DOHH2 (cell line): Measurements from ENCODE around the gene ATP1A3.
"Not testable (repeated sequence)": the region's sequence is repeated elsewhere in the genome, so short reads cannot be mapped to it uniquely, and the experiment has no call there.

ENCODE experiments used
- H3F3A ChIP-seq: fragments of 200-600 bp; sonication (generic), shearing (Covaris generic); 2 replicates; pipeline ENCODE4 v1.6.0; 2016; ENCODE audit warnings: antibody characterized with exemption, mild to moderate bottlenecking; ENCODE audit not compliant: control insufficient read depth, insufficient read depth
- H3K27ac ChIP-seq: fragments of 200-600 bp; sonication (generic); 2 replicates; pipeline ENCODE4 v1.5.1; 2014; ENCODE audit warnings: low read depth, mild to moderate bottlenecking, low read length, moderate library complexity
- H3K27me3 ChIP-seq: fragments of 200-600 bp; sonication (generic); 2 replicates; pipeline ENCODE4 v1.6.1; 2014; ENCODE audit warnings: mild to moderate bottlenecking, low read length, mixed read lengths; ENCODE audit not compliant: control insufficient read depth
- H3K36me3 ChIP-seq: fragments of 200-600 bp; sonication (generic); 2 replicates; pipeline ENCODE4 v1.6.1; 2014; ENCODE audit warnings: mild to moderate bottlenecking, low read length, moderate library complexity, mixed read lengths; ENCODE audit not compliant: control insufficient read depth
- H3K4me1 ChIP-seq: fragments of 200-600 bp; sonication (generic); 2 replicates; pipeline ENCODE4 v1.6.1; 2014; ENCODE audit warnings: mild to moderate bottlenecking, low read length, mixed read lengths; ENCODE audit not compliant: control insufficient read depth
- H3K4me2 ChIP-seq: fragments of 200-600 bp; sonication (generic); 2 replicates; pipeline ENCODE4 v1.6.0; 2014; ENCODE audit warnings: mild to moderate bottlenecking, low read length, moderate library complexity
- H3K4me3 ChIP-seq: fragments of 200-600 bp; sonication (generic); 2 replicates; pipeline ENCODE4 v1.5.1; 2014; ENCODE audit warnings: mild to moderate bottlenecking, low read length, mixed read lengths
- H3K79me2 ChIP-seq: fragments of 200-600 bp; sonication (generic); 2 replicates; pipeline ENCODE4 v1.6.1; 2014; ENCODE audit warnings: mild to moderate bottlenecking, low read length, mixed read lengths; ENCODE audit not compliant: control insufficient read depth
- H3K9me2 ChIP-seq: fragments of 200-600 bp; sonication (generic); replicated peaks from 2 replicates; pipeline ENCODE4 v1.6.1; 2014; ENCODE audit warnings: mild to moderate bottlenecking, low read length, mixed read lengths; ENCODE audit not compliant: control insufficient read depth
- H3K9me3 ChIP-seq: fragments of 200-600 bp; sonication (generic); 2 replicates; pipeline ENCODE4 v1.6.1; 2014; ENCODE audit warnings: antibody characterized with exemption, low read length, mixed read lengths; ENCODE audit not compliant: control insufficient read depth, insufficient read depth
- H4K20me1 ChIP-seq: fragments of 200-600 bp; sonication (generic); 2 replicates; pipeline ENCODE4 v1.6.0; 2014; ENCODE audit warnings: low read depth, mild to moderate bottlenecking, antibody characterized with exemption, low read length, moderate library complexity; ENCODE audit not compliant: control insufficient read depth, insufficient read depth
- EZH2phosphoT487 ChIP-seq: fragments of 200-600 bp; sonication (generic); IDR thresholded peaks from 2 replicates; pipeline ENCODE4 v1.6.1; 2017; ENCODE audit warnings: borderline replicate concordance, mild to moderate bottlenecking, antibody characterized with exemption, low read length, moderate library complexity, mixed read lengths
- TF ChIP-seq, protein P1 (sequence below): fragments of 200-600 bp; sonication (generic); IDR thresholded peaks from one replicate; pipeline ENCODE4 v1.5.1; 2014; ENCODE audit warnings: antibody characterized with exemption, mild to moderate bottlenecking, low read depth, low read length; ENCODE audit not compliant: poor library complexity, severe bottlenecking

The ATP1A3 gene

DNA sequence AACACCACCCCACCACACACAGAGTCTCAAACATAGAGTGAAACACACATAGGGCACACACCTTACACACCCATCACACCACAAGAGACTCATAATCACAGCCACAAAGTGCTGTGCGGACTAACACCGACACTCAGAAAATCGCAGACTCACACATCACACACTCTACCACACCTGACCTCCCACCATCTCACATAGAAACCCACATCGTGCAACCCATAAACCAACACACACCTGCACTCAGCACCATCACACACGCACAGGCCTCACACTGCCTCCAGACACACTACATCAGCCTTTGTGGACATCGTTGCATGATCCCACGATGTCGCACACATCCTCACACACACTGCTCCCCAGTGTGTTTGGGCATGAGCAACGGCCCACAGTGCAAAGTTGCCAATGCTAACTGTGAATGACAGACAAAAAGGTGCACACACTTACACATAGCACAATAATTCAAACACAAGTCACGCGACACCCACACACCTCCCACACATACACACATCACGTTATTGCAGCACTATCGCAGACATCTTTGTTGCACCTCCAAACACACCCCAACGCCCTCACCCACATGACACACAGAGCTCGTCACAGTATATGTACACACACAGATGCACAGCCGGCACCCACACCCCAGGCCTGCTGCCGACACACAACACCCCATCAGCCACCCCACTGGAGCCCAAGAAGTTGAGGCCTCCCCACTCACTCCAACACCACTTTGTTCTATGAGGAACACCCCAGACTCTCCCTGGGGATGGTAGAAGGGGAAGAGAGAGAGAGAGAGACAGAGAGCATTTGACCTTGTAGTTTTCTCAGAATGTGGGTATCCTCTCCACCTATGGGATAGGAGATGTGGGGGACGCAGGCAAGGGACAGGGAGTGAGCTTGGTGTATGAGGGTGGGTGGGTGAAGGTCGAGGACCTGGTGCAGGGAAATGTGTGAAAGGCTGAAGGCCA is 1.2 kb upstream of the ATP1A3 start:
- Histone ChIP-seq H3K27ac (no peak overlapping the region), H3K9me2 (no peaks in the 10 kb centered on the region), H3F3A (no peaks in the 10 kb centered on the region; the same call in 1 of the 2 replicates), H3K36me3 (no peaks in the 10 kb centered on the region), H4K20me1 (peaks cover 10% of the 10 kb centered on the region; the same call in 1 of the 2 replicates), H3K79me2 (peaks cover 16% of the 10 kb centered on the region), H3K4me2 (no peak overlapping the region), H3K4me3 (no peak overlapping the region), H3K27me3 (peaks cover 27% of the 10 kb centered on the region), H3K4me1 (peaks cover 60% of the 10 kb centered on the region), H3K9me3 (no peaks in the 10 kb centered on the region)
- TF ChIP-seq EZH2phosphoT487 = no peak
- TF ChIP-seq, protein P1, sequence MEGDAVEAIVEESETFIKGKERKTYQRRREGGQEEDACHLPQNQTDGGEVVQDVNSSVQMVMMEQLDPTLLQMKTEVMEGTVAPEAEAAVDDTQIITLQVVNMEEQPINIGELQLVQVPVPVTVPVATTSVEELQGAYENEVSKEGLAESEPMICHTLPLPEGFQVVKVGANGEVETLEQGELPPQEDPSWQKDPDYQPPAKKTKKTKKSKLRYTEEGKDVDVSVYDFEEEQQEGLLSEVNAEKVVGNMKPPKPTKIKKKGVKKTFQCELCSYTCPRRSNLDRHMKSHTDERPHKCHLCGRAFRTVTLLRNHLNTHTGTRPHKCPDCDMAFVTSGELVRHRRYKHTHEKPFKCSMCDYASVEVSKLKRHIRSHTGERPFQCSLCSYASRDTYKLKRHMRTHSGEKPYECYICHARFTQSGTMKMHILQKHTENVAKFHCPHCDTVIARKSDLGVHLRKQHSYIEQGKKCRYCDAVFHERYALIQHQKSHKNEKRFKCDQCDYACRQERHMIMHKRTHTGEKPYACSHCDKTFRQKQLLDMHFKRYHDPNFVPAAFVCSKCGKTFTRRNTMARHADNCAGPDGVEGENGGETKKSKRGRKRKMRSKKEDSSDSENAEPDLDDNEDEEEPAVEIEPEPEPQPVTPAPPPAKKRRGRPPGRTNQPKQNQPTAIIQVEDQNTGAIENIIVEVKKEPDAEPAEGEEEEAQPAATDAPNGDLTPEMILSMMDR = no peak

DNA sequence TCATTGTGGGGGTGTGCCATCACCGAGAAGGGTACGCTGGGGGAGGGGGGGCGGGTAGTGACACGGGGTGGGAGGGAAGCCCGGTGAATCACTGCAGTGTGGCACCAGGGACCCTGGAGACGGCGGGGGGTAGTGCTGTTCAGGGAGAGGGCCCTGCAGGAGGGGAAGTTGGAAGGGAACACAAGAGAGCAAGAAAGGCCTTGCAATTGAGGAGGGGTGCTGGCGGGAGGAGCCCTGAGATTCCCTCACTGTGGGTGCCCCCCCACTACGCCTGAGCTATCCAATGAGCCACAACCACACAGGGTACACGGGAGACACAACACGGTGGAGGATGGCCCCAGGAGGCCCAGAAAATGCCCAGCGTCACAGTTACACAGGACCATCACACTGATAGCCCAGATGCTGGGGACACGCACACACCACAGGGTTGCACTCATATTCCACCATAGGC is 516 bp upstream of the ATP1A3 start:
- TF ChIP-seq, protein P1 = no peak
- TF ChIP-seq EZH2phosphoT487 = no peak
- peaks cover 16% of the 10 kb centered on the region for H3K79me2 ChIP-seq
- no peak overlapping the region for H3K27ac ChIP-seq
- H3K9me3 ChIP-seq = no peaks in the 10 kb centered on the region
- no peaks in the 10 kb centered on the region; the same call in 1 of the 2 replicates for H3F3A ChIP-seq
- H3K4me3 ChIP-seq = peak overlapping the region; percentile 83
- no peaks in the 10 kb centered on the region for H3K9me2 ChIP-seq
- no peaks in the 10 kb centered on the region for H3K36me3 ChIP-seq
- peak overlapping the region; percentile 98 for H3K4me2 ChIP-seq
- peaks cover 19% of the 10 kb centered on the region for H3K27me3 ChIP-seq
- H4K20me1 ChIP-seq = peaks cover 8% of the 10 kb centered on the region; the same call in 1 of the 2 replicates
- peaks cover 58% of the 10 kb centered on the region for H3K4me1 ChIP-seq

DNA sequence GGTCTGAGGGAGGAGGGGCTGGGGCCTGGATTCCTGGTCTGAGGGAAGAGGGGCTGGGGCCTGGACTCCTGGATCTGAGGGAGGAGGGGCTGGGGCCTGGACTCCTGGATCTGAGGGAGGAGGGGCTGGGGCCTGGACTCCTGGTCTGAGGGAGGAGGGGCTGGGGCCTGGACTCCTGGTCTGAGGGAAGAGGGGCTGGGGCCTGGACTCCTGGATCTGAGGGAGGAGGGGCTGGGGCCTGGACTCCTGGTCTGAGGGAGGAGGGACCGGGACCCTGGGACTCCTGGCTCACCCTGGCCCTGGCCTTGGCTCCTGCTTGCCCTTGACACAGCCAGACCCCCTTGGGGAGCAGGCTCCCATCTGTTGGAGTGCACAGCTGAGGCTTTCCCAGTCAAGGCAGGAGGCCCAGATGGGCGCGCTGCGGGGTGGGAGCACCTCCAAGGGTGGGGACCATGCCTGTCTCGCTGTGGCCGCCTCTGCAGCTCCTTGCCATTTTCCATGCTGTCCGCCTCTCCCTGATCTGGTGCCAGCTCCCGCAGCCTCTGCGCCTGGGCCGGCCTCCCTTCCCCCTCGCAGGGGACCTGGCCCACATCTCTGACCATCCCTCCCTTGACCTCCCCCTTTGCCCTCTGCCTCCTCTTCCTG is 2.0 kb downstream of the ATP1A3 start:
- H3K79me2 ChIP-seq = peaks cover 16% of the 10 kb centered on the region
- H3K9me2 ChIP-seq, H3K27me3 ChIP-seq, H3K27ac ChIP-seq, H3K4me3 ChIP-seq, H3F3A ChIP-seq, H4K20me1 ChIP-seq, H3K9me3 ChIP-seq: not testable (repeated sequence)
- H3K36me3 ChIP-seq = peaks cover 10% of the 10 kb centered on the region; the same call in 1 of the 2 replicates
- peaks cover 39% of the 10 kb centered on the region for H3K4me1 ChIP-seq
- H3K4me2 ChIP-seq = peak overlapping the region; percentile 98; the same call in 1 of the 2 replicates
